ENCODE results near the gene SMARCC2. TPM values are rescaled to one million over a fixed set of nuclear protein-coding genes. Genes with fewer than 3 reads are reported as not detected.

SMARCC2 gene
- total and polyA plus RNA-seq, 8 donors: 12.5 to 131 (median 64.3) TPM

- Histone ChIP-seq H3K4me1 (peaks cover 5 to 37% (median 16%) of the 10 kb centered on the region in 4 donors), H3K27me3 (no peaks in the 10 kb centered on the region), H3K36me3 (peaks cover 53 to 67% (median 64%) of the 10 kb centered on the region in 4 donors), H3K27ac (peak overlapping the region in 3 of 5 donors; percentile 40 to 71 (median 57)), H3K4me3 (no peak overlapping the region), H3K9me3 (no peaks in the 10 kb centered on the region)
- no peak for TF ChIP-seq EP300 (IDR thresholded peaks at IDR 0.05)
- TF ChIP-seq POLR2A (IDR thresholded peaks at IDR 0.05): no peak
- TF ChIP-seq CTCF (IDR thresholded peaks at IDR 0.05): no peak
- no peak for TF ChIP-seq POLR2AphosphoS5 (IDR thresholded peaks at IDR 0.05)
- 59 to 74% (median 69%) methylated on average over 8 of the region's 8 CpGs for WGBS, 5 donors
- DNase-seq: peak in 1 of 2 donors; percentile 55
- intact Hi-C loops (cut with DNase I; ENCODE audit: low total_unique reads): no loop called here
These were observed 45.4 kb downstream of the SMARCC2 start for GRCh38 chr12:56143870-56144269.

GRCh38 chr12:56143217-56143616, 46.1 kb downstream of the SMARCC2 start:
- Histone ChIP-seq H3K9me3 (no peaks in the 10 kb centered on the region), H3K36me3 (peaks cover 58 to 73% (median 71%) of the 10 kb centered on the region in 4 donors), H3K27me3 (no peaks in the 10 kb centered on the region), H3K4me3 (no peak overlapping the region), H3K4me1 (peaks cover 5 to 37% (median 16%) of the 10 kb centered on the region in 4 donors), H3K27ac (peak overlapping the region in 3 of 5 donors; percentile 40 to 71 (median 57))
- intact Hi-C loops (cut with DNase I; ENCODE audit: low total_unique reads): no loop called here
- TF ChIP-seq POLR2AphosphoS5 (IDR thresholded peaks at IDR 0.05) (no peak), CTCF (IDR thresholded peaks at IDR 0.05) (no peak), EP300 (IDR thresholded peaks at IDR 0.05) (no peak), POLR2A (IDR thresholded peaks at IDR 0.05) (no peak)
- no peak for DNase-seq
- 58 to 77% (median 70%) methylated on average over 4 of the region's 4 CpGs for WGBS, 5 donors

- Histone ChIP-seq H3K36me3 (peaks cover 68 to 84% (median 81%) of the 10 kb centered on the region in 4 donors), H3K27me3 (no peaks in the 10 kb centered on the region), H3K4me1 (peaks cover 5 to 32% (median 14%) of the 10 kb centered on the region in 4 donors), H3K9me3 (no peaks in the 10 kb centered on the region), H3K27ac (peak overlapping the region in 1 of 5 donors; percentile 40), H3K4me3 (no peak overlapping the region)
- 80 to 93% (median 87%) methylated on average over 19 of the region's 19 CpGs for WGBS, 5 donors
- no peak for DNase-seq
- intact Hi-C loops (cut with DNase I; ENCODE audit: low total_unique reads): no loop called here
- TF ChIP-seq POLR2AphosphoS5 (IDR thresholded peaks at IDR 0.05) (no peak), CTCF (IDR thresholded peaks at IDR 0.05) (no peak), POLR2A (IDR thresholded peaks at IDR 0.05) (no peak), EP300 (IDR thresholded peaks at IDR 0.05) (no peak)
These were observed 47.1 kb downstream of the SMARCC2 start for GRCh38 chr12:56141946-56142784.

GRCh38 chr12:56137853-56138571, 51.3 kb downstream of the SMARCC2 start:
- no peaks in the 10 kb centered on the region for H3K9me3 ChIP-seq
- H3K4me3 ChIP-seq: no peak overlapping the region
- H3K27ac ChIP-seq: no peak overlapping the region
- H3K4me1 ChIP-seq: peaks cover 0 to 3% (median under 1%) of the 10 kb centered on the region in 4 donors
- 92 to 96% (median 93%) methylated on average over 9 to 14 of the region's 14 CpGs for WGBS, 5 donors
- TF ChIP-seq POLR2A (IDR thresholded peaks at IDR 0.05) (no peak), CTCF (IDR thresholded peaks at IDR 0.05) (no peak), POLR2AphosphoS5 (IDR thresholded peaks at IDR 0.05) (no peak), EP300 (IDR thresholded peaks at IDR 0.05) (no peak)
- intact Hi-C loops (cut with DNase I; ENCODE audit: low total_unique reads): no loop called here
- no peaks in the 10 kb centered on the region for H3K27me3 ChIP-seq
- DNase-seq: no peak
- H3K36me3 ChIP-seq: peaks cover 84 to 100% (median 99%) of the 10 kb centered on the region in 4 donors

All from stomach (tissue), 9 donors.